OCI-LY1 (cell line): Measurements from ENCODE around the gene SORBS2.

Experiments used
- H2AFZ ChIP-seq: fragments of 200-600 bp; sonication (generic), shearing (Covaris generic); 2 replicates; pipeline ENCODE4 v1.6.0; 2014; ENCODE audit warnings: antibody characterized with exemption, mild to moderate bottlenecking, low read length
- H3F3A ChIP-seq: fragments of 200-600 bp; sonication (generic), shearing (Covaris generic); 2 replicates; pipeline ENCODE4 v1.6.0; 2014; ENCODE audit warnings: mild to moderate bottlenecking, antibody characterized with exemption, low read length, moderate library complexity; ENCODE audit not compliant: insufficient read depth
- H3K27ac ChIP-seq: fragments of 200-600 bp; sonication (generic); 2 replicates; pipeline ENCODE4 v1.5.1; 2014; ENCODE audit warnings: low read length, mixed run types, mild to moderate bottlenecking, low read depth; ENCODE audit not compliant: poor library complexity, severe bottlenecking
- H3K27me3 ChIP-seq: fragments of 200-600 bp; sonication (generic); 2 replicates; pipeline ENCODE4 v1.6.0; 2014; ENCODE audit warnings: antibody characterized with exemption, mild to moderate bottlenecking, low read length, moderate library complexity; ENCODE audit not compliant: insufficient read depth
- H3K36me3 ChIP-seq: fragments of 200-600 bp; sonication (generic); 2 replicates; pipeline ENCODE4 v1.6.1; 2014; ENCODE audit warnings: mild to moderate bottlenecking, antibody characterized with exemption, low read length, moderate library complexity, mixed read lengths; ENCODE audit not compliant: insufficient read depth
- H3K4me1 ChIP-seq: fragments of 200-600 bp; sonication (generic); 2 replicates; pipeline ENCODE4 v1.5.1; 2014; ENCODE audit warnings: mild to moderate bottlenecking, low read length, moderate library complexity; ENCODE audit not compliant: insufficient read depth, severe bottlenecking
- H3K4me2 ChIP-seq: fragments of 200-600 bp; sonication (generic), shearing (Covaris generic); 2 replicates; pipeline ENCODE4 v1.6.1; 2014; ENCODE audit warnings: low read length
- H3K4me3 ChIP-seq: fragments of 200-600 bp; sonication (generic); 2 replicates; pipeline ENCODE4 v1.5.1; 2014; ENCODE audit warnings: low read length, low read depth, mild to moderate bottlenecking, mixed read lengths; ENCODE audit not compliant: poor library complexity, severe bottlenecking
- H3K79me2 ChIP-seq: fragments of 200-600 bp; shearing (Covaris generic); 2 replicates; pipeline ENCODE4 v1.6.1; 2016; ENCODE audit warnings: mixed run types, low read length, mixed read lengths; ENCODE audit not compliant: insufficient read depth
- H3K9ac ChIP-seq: fragments of 200-600 bp; sonication (generic), shearing (Covaris generic); 2 replicates; pipeline ENCODE4 v1.6.1; 2014; ENCODE audit warnings: mild to moderate bottlenecking, low read length, mixed read lengths
- H3K9me2 ChIP-seq: fragments of 200-600 bp; sonication (generic), shearing (Covaris generic); 2 replicates; pipeline ENCODE4 v1.6.1; 2014; ENCODE audit warnings: low read depth, mild to moderate bottlenecking, low read length, mixed read lengths
- H3K9me3 ChIP-seq: fragments of 200-600 bp; shearing (Covaris generic); 2 replicates; pipeline ENCODE4 v1.6.1; 2014; ENCODE audit warnings: low read length, mixed read lengths
- H4K20me1 ChIP-seq: fragments of 200-600 bp; sonication (generic), shearing (Covaris generic); 2 replicates; pipeline ENCODE4 v1.6.0; 2016; ENCODE audit warnings: mild to moderate bottlenecking, low read length; ENCODE audit not compliant: insufficient read depth
- EZH2 ChIP-seq: fragments of 200-600 bp; sonication (generic), shearing (Covaris generic); IDR thresholded peaks from 2 replicates; pipeline ENCODE4 v1.8.0; 2017; ENCODE audit warnings: borderline replicate concordance, mixed run types, mild to moderate bottlenecking, antibody characterized with exemption, low read length, moderate library complexity, mixed read lengths
- TF ChIP-seq, protein P1 (sequence below): fragments of 200-600 bp; sonication (generic), shearing (Covaris generic); IDR thresholded peaks from 2 replicates; pipeline ENCODE4 v1.5.1; 2017; ENCODE audit warnings: mild to moderate bottlenecking, antibody characterized with exemption, low read length, moderate library complexity, mixed read lengths

Gene SORBS2

DNA sequence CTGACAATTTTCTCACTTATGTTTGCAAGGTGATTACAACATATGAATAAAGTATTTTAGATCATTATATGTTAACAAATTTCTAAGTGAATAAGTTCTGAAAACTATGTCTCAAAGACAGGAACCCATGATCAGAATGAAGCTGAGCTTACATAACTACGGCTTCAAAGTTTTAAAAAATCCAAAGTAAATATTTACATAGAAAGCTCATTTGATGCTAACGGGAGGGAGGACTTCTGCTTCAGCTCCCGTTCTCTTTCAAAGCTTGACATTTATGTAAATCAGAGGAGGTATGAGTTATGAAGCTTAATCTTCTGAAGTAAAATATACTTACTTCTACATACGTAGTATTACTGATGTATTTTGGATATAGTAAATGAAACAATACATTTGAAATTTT lies 203.8 kb downstream of the SORBS2 start:
- no peaks in the 10 kb centered on the region for H3K27me3 ChIP-seq
- no peaks in the 10 kb centered on the region for H3K9me2 ChIP-seq

GRCh38 chr4:185602397-185602796 lies 209.6 kb downstream of the SORBS2 start:
- no peak overlapping the region for H3K9ac ChIP-seq
- H3K9me2 ChIP-seq: no peaks in the 10 kb centered on the region
- H3K4me3 ChIP-seq: no peak overlapping the region
- no peaks in the 10 kb centered on the region for H3F3A ChIP-seq
- H3K4me2 ChIP-seq: no peak overlapping the region
- no peaks in the 10 kb centered on the region for H3K9me3 ChIP-seq
- peaks cover 23% of the 10 kb centered on the region for H3K36me3 ChIP-seq
- no peaks in the 10 kb centered on the region for H4K20me1 ChIP-seq
- H3K4me1 ChIP-seq: peaks cover 11% of the 10 kb centered on the region
- no peak overlapping the region for H3K27ac ChIP-seq
- H3K79me2 ChIP-seq: no peaks in the 10 kb centered on the region
- H2AFZ ChIP-seq: no peak overlapping the region
- TF ChIP-seq, protein P1, sequence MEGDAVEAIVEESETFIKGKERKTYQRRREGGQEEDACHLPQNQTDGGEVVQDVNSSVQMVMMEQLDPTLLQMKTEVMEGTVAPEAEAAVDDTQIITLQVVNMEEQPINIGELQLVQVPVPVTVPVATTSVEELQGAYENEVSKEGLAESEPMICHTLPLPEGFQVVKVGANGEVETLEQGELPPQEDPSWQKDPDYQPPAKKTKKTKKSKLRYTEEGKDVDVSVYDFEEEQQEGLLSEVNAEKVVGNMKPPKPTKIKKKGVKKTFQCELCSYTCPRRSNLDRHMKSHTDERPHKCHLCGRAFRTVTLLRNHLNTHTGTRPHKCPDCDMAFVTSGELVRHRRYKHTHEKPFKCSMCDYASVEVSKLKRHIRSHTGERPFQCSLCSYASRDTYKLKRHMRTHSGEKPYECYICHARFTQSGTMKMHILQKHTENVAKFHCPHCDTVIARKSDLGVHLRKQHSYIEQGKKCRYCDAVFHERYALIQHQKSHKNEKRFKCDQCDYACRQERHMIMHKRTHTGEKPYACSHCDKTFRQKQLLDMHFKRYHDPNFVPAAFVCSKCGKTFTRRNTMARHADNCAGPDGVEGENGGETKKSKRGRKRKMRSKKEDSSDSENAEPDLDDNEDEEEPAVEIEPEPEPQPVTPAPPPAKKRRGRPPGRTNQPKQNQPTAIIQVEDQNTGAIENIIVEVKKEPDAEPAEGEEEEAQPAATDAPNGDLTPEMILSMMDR: no peak
- TF ChIP-seq EZH2: no peak
- no peaks in the 10 kb centered on the region for H3K27me3 ChIP-seq

More for the DNA sequence above, 203.8 kb downstream of the SORBS2 start:
- H3K36me3 ChIP-seq: peaks cover 60% of the 10 kb centered on the region
- TF ChIP-seq, protein P1: no peak
- TF ChIP-seq EZH2: no peak
- H4K20me1 ChIP-seq: no peaks in the 10 kb centered on the region
- H3K4me3 ChIP-seq: no peak overlapping the region
- no peak overlapping the region for H3K27ac ChIP-seq
- H3K9ac ChIP-seq: no peak overlapping the region
- H3F3A ChIP-seq: no peaks in the 10 kb centered on the region
- no peaks in the 10 kb centered on the region for H3K9me3 ChIP-seq
- H3K4me1 ChIP-seq: no peaks in the 10 kb centered on the region
- H2AFZ ChIP-seq: no peak overlapping the region
- H3K4me2 ChIP-seq: no peak overlapping the region
- no peaks in the 10 kb centered on the region for H3K79me2 ChIP-seq

DNA sequence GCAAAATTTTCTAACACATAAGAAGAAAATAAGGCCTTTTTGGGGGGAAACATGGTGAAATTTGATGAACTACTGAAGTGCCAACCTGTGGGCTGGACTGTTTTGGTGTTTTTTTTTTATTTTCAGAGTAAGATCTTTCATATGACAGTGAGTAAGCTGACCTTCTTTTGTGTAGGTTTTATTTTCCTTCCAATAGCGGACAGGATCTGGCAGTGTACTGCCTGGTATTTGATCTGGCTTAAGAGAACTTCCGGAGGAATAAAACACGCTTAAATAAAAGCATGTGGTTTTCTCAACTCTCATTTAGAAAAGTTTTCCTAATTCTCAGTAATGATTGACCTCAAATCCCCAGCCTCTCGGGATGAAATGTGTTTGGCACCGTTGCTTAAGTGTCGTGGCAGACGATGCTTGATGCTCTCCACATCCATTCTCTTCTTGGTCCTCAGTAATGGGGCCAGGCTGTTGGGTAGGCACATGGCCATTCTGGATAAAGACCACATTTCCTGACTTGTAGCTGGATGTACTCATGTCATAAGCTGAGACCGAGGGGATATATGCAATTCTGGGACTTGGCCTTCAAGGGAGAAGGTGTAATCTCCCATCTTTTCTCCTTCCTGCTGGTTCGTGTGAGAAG lies 211.1 kb downstream of the SORBS2 start:
- no peak for TF ChIP-seq EZH2
- TF ChIP-seq, protein P1: no peak
- H3K9me2 ChIP-seq: no peaks in the 10 kb centered on the region

More for the DNA sequence above, 211.1 kb downstream of the SORBS2 start:
- no peaks in the 10 kb centered on the region for H3K79me2 ChIP-seq
- H3K4me2 ChIP-seq: no peak overlapping the region
- H3K27ac ChIP-seq: no peak overlapping the region
- H3K36me3 ChIP-seq: peaks cover 9% of the 10 kb centered on the region; the same call in 1 of the 2 replicates
- H3K4me1 ChIP-seq: peaks cover 13% of the 10 kb centered on the region
- H3F3A ChIP-seq: no peaks in the 10 kb centered on the region
- H3K4me3 ChIP-seq: no peak overlapping the region
- no peak overlapping the region for H3K9ac ChIP-seq
- no peaks in the 10 kb centered on the region for H3K9me3 ChIP-seq
- no peaks in the 10 kb centered on the region for H4K20me1 ChIP-seq
- H2AFZ ChIP-seq: no peak overlapping the region
- H3K27me3 ChIP-seq: no peaks in the 10 kb centered on the region
